HUES64 (cell line): ENCODE data around the gene LIN52.

Experiments
- H3K27ac ChIP-seq: 2 replicates; pipeline ENCODE4 v1.7.0; 2013; ENCODE audit warnings: low read depth, low read length, inconsistent platforms
- H3K27me3 ChIP-seq: 2 replicates; pipeline ENCODE4 v1.6.1; 2013; ENCODE audit warnings: mild to moderate bottlenecking, low read length; ENCODE audit not compliant: insufficient read depth
- H3K36me3 ChIP-seq: 2 replicates; pipeline ENCODE4 v1.6.1; 2013; ENCODE audit warnings: mild to moderate bottlenecking, low read length; ENCODE audit not compliant: insufficient read depth
- H3K4me1 ChIP-seq: 2 replicates; pipeline ENCODE4 v1.6.1; 2013; ENCODE audit warnings: mild to moderate bottlenecking, low read length, moderate library complexity; ENCODE audit not compliant: insufficient read depth
- H3K4me3 ChIP-seq: 2 replicates; pipeline ENCODE4 v1.5.1; 2013; ENCODE audit warnings: mild to moderate bottlenecking, low read length, moderate library complexity
- H3K9ac ChIP-seq: 2 replicates; pipeline ENCODE4 v1.6.1; 2013; ENCODE audit warnings: mild to moderate bottlenecking, low read depth, low read length
- H3K9me3 ChIP-seq: 2 replicates; pipeline ENCODE4 v1.6.1; 2013; ENCODE audit warnings: low read depth, low read length; ENCODE audit not compliant: insufficient read depth
- WGBS: fragments of 150-250, 120-280 bp; methylation state at CpG from one replicate; pipeline ENCODE4 v1.1.7; 2013; ENCODE audit warnings: missing lambda C conversion rate; 5-methylcytosine and 5-hydroxymethylcytosine counted together

LIN52 gene

GRCh38 chr14:74194506-74195274, 109.9 kb downstream of the LIN52 start:
- Histone ChIP-seq H3K27ac (no peak overlapping the region), H3K36me3 (peaks cover 11% of the 10 kb centered on the region), H3K9me3 (no peaks in the 10 kb centered on the region), H3K9ac (no peak overlapping the region), H3K4me1 (no peaks in the 10 kb centered on the region; the same call in 1 of the 2 replicates), H3K4me3 (no peak overlapping the region), H3K27me3 (no peaks in the 10 kb centered on the region)
- WGBS = 90% methylated on average over 8 of the region's 8 CpGs

GRCh38 chr14:74195623-74196022, 110.9 kb downstream of the LIN52 start:
- Histone ChIP-seq H3K27ac (no peak overlapping the region), H3K27me3 (no peaks in the 10 kb centered on the region), H3K9me3 (no peaks in the 10 kb centered on the region), H3K36me3 (peaks cover 13% of the 10 kb centered on the region), H3K9ac (no peak overlapping the region), H3K4me3 (no peak overlapping the region), H3K4me1 (no peaks in the 10 kb centered on the region; the same call in 1 of the 2 replicates)
- 96% methylated on average over 7 of the region's 7 CpGs for WGBS

- peaks cover 22% of the 10 kb centered on the region for H3K36me3 ChIP-seq
Measured at GRCh38 chr14:74198441-74199234, 113.9 kb downstream of the LIN52 start.

GRCh38 chr14:74202113-74202512, 117.4 kb downstream of the LIN52 start:
- H3K27ac ChIP-seq = no peak overlapping the region
- no peak overlapping the region for H3K4me3 ChIP-seq
- no peaks in the 10 kb centered on the region for H3K9me3 ChIP-seq
- H3K36me3 ChIP-seq = peaks cover 22% of the 10 kb centered on the region
- no peaks in the 10 kb centered on the region for H3K27me3 ChIP-seq
- H3K4me1 ChIP-seq = no peaks in the 10 kb centered on the region; the same call in 1 of the 2 replicates
- no peak overlapping the region for H3K9ac ChIP-seq

More at GRCh38 chr14:74198441-74199234, 113.9 kb downstream of the LIN52 start:
- Histone ChIP-seq H3K4me3 (no peak overlapping the region), H3K9ac (no peak overlapping the region), H3K4me1 (no peaks in the 10 kb centered on the region; the same call in 1 of the 2 replicates), H3K27ac (no peak overlapping the region), H3K9me3 (no peaks in the 10 kb centered on the region), H3K27me3 (no peaks in the 10 kb centered on the region)
- 92% methylated on average over 7 of the region's 7 CpGs for WGBS

GRCh38 chr14:74203639-74204038, 118.9 kb downstream of the LIN52 start:
- H3K9me3 ChIP-seq = no peaks in the 10 kb centered on the region
- H3K27me3 ChIP-seq = no peaks in the 10 kb centered on the region
- H3K27ac ChIP-seq = no peak overlapping the region
- no peaks in the 10 kb centered on the region for H3K4me1 ChIP-seq
- 95% methylated on average over 7 of the region's 8 CpGs for WGBS
- peaks cover 22% of the 10 kb centered on the region for H3K36me3 ChIP-seq
- no peak overlapping the region for H3K4me3 ChIP-seq
- H3K9ac ChIP-seq = no peak overlapping the region

GRCh38 chr14:74204491-74204890, 119.7 kb downstream of the LIN52 start:
- no peaks in the 10 kb centered on the region for H3K27me3 ChIP-seq
- no peaks in the 10 kb centered on the region for H3K4me1 ChIP-seq
- H3K9me3 ChIP-seq = no peaks in the 10 kb centered on the region
- WGBS = 91% methylated on average over 6 of the region's 6 CpGs
- H3K27ac ChIP-seq = no peak overlapping the region
- H3K4me3 ChIP-seq = no peak overlapping the region
- no peak overlapping the region for H3K9ac ChIP-seq
- peaks cover 13% of the 10 kb centered on the region for H3K36me3 ChIP-seq

GRCh38 chr14:74205882-74206281, 121.1 kb downstream of the LIN52 start:
- no peaks in the 10 kb centered on the region for H3K27me3 ChIP-seq
- no peaks in the 10 kb centered on the region for H3K9me3 ChIP-seq
- H3K36me3 ChIP-seq = peaks cover 9% of the 10 kb centered on the region; the same call in 1 of the 2 replicates
- WGBS = 89% methylated on average over 1 of the region's 1 CpG
- no peak overlapping the region for H3K9ac ChIP-seq
- no peak overlapping the region for H3K4me3 ChIP-seq
- no peak overlapping the region for H3K27ac ChIP-seq
- no peaks in the 10 kb centered on the region for H3K4me1 ChIP-seq

GRCh38 chr14:74207943-74208342, 123.2 kb downstream of the LIN52 start:
- 66% methylated on average over 3 of the region's 3 CpGs for WGBS

GRCh38 chr14:74208642-74209041, 123.9 kb downstream of the LIN52 start:
- H3K9ac ChIP-seq = no peak overlapping the region
- H3K9me3 ChIP-seq = no peaks in the 10 kb centered on the region
- no peak overlapping the region for H3K4me3 ChIP-seq
- WGBS = 87% methylated on average over 8 of the region's 8 CpGs
- no peaks in the 10 kb centered on the region for H3K4me1 ChIP-seq
- no peak overlapping the region for H3K27ac ChIP-seq
- H3K27me3 ChIP-seq = no peaks in the 10 kb centered on the region
- no peaks in the 10 kb centered on the region for H3K36me3 ChIP-seq

More at GRCh38 chr14:74207943-74208342, 123.2 kb downstream of the LIN52 start:
- H3K4me3 ChIP-seq = no peak overlapping the region
- H3K27ac ChIP-seq = no peak overlapping the region
- H3K27me3 ChIP-seq = no peaks in the 10 kb centered on the region
- no peak overlapping the region for H3K9ac ChIP-seq
- H3K9me3 ChIP-seq = no peaks in the 10 kb centered on the region
- no peaks in the 10 kb centered on the region for H3K4me1 ChIP-seq
- peaks cover 4% of the 10 kb centered on the region; the same call in 1 of the 2 replicates for H3K36me3 ChIP-seq

- Histone ChIP-seq H3K27ac (no peak overlapping the region), H3K9ac (no peak overlapping the region), H3K9me3 (no peaks in the 10 kb centered on the region), H3K4me1 (no peaks in the 10 kb centered on the region), H3K36me3 (no peaks in the 10 kb centered on the region), H3K4me3 (no peak overlapping the region), H3K27me3 (peaks cover 4% of the 10 kb centered on the region)
- 89% methylated on average over 6 of the region's 6 CpGs for WGBS
Measured at GRCh38 chr14:74211945-74212580, 127.3 kb downstream of the LIN52 start.
